ENCODE data around the gene PPP1R15A. TPM values are rescaled to one million over a fixed set of nuclear protein-coding genes. Genes with fewer than 3 reads are reported as not detected.
"Not testable (repeated sequence)": the region's sequence is repeated elsewhere in the genome, so short reads cannot be mapped to it uniquely, and the experiment has no call there.

Gene PPP1R15A
- total RNA-seq, 1 donor from 2014 or later = 80.9 TPM

GRCh38 chr19:48867746-48868113 is 4.5 kb upstream of the PPP1R15A start:
- H3K9me3 ChIP-seq = no peaks in the 10 kb centered on the region
- ATAC-seq (no peak), DNase-seq (no peak)
- H3K27ac ChIP-seq = peak overlapping the region; percentile 73
- peak overlapping the region; percentile 38 for H3K4me3 ChIP-seq
- TF ChIP-seq, protein P1, sequence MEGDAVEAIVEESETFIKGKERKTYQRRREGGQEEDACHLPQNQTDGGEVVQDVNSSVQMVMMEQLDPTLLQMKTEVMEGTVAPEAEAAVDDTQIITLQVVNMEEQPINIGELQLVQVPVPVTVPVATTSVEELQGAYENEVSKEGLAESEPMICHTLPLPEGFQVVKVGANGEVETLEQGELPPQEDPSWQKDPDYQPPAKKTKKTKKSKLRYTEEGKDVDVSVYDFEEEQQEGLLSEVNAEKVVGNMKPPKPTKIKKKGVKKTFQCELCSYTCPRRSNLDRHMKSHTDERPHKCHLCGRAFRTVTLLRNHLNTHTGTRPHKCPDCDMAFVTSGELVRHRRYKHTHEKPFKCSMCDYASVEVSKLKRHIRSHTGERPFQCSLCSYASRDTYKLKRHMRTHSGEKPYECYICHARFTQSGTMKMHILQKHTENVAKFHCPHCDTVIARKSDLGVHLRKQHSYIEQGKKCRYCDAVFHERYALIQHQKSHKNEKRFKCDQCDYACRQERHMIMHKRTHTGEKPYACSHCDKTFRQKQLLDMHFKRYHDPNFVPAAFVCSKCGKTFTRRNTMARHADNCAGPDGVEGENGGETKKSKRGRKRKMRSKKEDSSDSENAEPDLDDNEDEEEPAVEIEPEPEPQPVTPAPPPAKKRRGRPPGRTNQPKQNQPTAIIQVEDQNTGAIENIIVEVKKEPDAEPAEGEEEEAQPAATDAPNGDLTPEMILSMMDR (IDR thresholded peaks at IDR 0.05) = no peak
- intact Hi-C loops (cut with DNase I) = no loop called here
- H3K36me3 ChIP-seq = no peaks in the 10 kb centered on the region
- peaks cover 15% of the 10 kb centered on the region for H3K4me1 ChIP-seq
- H3K27me3 ChIP-seq = no peaks in the 10 kb centered on the region

- H3K36me3 ChIP-seq = peaks cover 3% of the 10 kb centered on the region
- no peaks in the 10 kb centered on the region for H3K27me3 ChIP-seq
- H3K9me3 ChIP-seq = no peaks in the 10 kb centered on the region
- TF ChIP-seq, protein P1 (IDR thresholded peaks at IDR 0.05) = no peak
- DNase-seq (peak; percentile 82), ATAC-seq (peak; percentile 2)
- H3K4me1 ChIP-seq = peaks cover 16% of the 10 kb centered on the region
- H3K27ac ChIP-seq = peak within 1 kb of the TSS; percentile 73
- peak within 1 kb of the TSS; percentile 38 for H3K4me3 ChIP-seq
- intact Hi-C loops (cut with DNase I) = no loop called here
Measured at GRCh38 chr19:48868114-48868886, 3.9 kb upstream of the PPP1R15A start, which contains the start of gene PLEKHA4. PLEKHA4 (minus strand) TSS chr19:48868617; CDS start chr19:48867620, 997 bp downstream.

- Histone ChIP-seq H3K27me3 (no peaks in the 10 kb centered on the region), H3K4me3 (no peak overlapping the region), H3K36me3 (peaks cover 20% of the 10 kb centered on the region), H3K4me1 (peaks cover 29% of the 10 kb centered on the region), H3K27ac (no peak overlapping the region), H3K9me3 (no peaks in the 10 kb centered on the region)
- intact Hi-C loops (cut with DNase I) = no loop called here
- TF ChIP-seq, protein P1 (IDR thresholded peaks at IDR 0.05) = no peak
- DNase-seq = no peak
- no peak for ATAC-seq
Measured at GRCh38 chr19:48870048-48870447, 2.2 kb upstream of the PPP1R15A start.

DNA sequence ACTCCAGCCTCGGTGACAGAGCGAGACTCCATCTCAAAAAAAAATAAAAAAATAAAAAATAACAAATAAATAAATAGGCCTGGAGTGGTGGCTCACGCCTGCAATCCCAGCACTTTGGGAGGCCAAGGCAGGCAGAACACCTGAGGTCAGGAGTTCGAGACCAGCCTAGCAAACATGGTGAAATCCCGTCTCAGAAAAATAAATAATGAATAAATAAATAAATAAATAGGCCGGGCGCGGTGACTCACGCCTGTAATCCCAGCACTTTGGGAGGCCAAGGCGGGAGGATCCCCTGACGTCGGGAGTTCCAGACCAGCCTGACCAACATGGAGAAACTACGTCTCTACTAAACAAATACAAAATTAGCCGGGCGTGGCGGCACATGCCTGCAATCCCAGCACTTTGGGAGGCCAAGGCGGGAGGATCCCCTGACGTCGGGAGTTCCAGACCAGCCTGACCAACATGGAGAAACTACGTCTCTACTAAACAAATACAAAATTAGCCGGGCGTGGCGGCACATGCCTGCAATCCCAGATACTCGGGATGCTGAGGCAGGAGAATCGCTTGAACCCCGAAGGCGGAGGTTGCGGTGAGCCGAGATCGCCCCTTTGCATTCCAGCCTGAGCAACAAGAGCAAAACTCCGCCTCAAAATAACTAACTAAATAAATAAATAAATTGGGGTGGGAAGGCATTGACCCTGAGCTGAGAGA is 595 bp upstream of the PPP1R15A start:
- H3K27me3 ChIP-seq; H3K9me3 ChIP-seq; DNase-seq; ATAC-seq; intact Hi-C loops (cut with DNase I): not testable (repeated sequence)
- H3K4me1 ChIP-seq = peaks cover 43% of the 10 kb centered on the region
- H3K36me3 ChIP-seq = peaks cover 36% of the 10 kb centered on the region
- H3K4me3 ChIP-seq = peak overlapping the region; percentile 97
- H3K27ac ChIP-seq = peak overlapping the region; percentile 100

- Histone ChIP-seq H3K4me3 (peak overlapping the region; percentile 97), H3K9me3 (no peaks in the 10 kb centered on the region), H3K4me1 (peaks cover 38% of the 10 kb centered on the region), H3K36me3 (peaks cover 49% of the 10 kb centered on the region), H3K27ac (peak overlapping the region; percentile 100), H3K27me3 (no peaks in the 10 kb centered on the region)
- intact Hi-C loops (cut with DNase I) = no loop called here
- ATAC-seq (peak; percentile 74), DNase-seq (peak; percentile 87)
- TF ChIP-seq, protein P1 (IDR thresholded peaks at IDR 0.05) = no peak
Measured at GRCh38 chr19:48872884-48873475, 759 bp downstream of the PPP1R15A start.
